ENCODE data around the gene AP3S2. TPM values are rescaled to one million over a fixed set of nuclear protein-coding genes. Genes with fewer than 3 reads are reported as not detected.

Gene AP3S2
- 35.7 to 85.4 TPM (median 42.2 TPM) in 5 replicates for total RNA-seq (2022; extraction: Qiagen RNA extraction; ENCODE audit: low read depth)

GRCh38 chr15:89893696-89894447, at the start of gene AP3S2:
Gene AP3S2 (minus strand): TSS chr15:89893994. CDS start chr15:89893949, 45 bp downstream.

GRCh38 chr15:89912674-89913396, 19.0 kb upstream of the AP3S2 start, which contains the start of gene ARPIN:
Gene ARPIN (minus strand): TSS chr15:89912952. CDS start chr15:89912835, 117 bp downstream.

Other genes starting within 250 kb of the AP3S2 start
- gene KIF7, start 238.5 kb downstream of the AP3S2 start, total RNA-seq (2022; extraction: Qiagen RNA extraction; ENCODE audit: low read depth), result 3.3 to 5.6 TPM (median 3.9 TPM) in 5 replicates
- gene PLIN1, start 214.6 kb downstream of the AP3S2 start, total RNA-seq (2022; extraction: Qiagen RNA extraction; ENCODE audit: low read depth), result 0.06 to 0.11 TPM (median 0.08 TPM) in 3 of 5 replicates, not detected in the others
- gene PEX11A, start 203.2 kb downstream of the AP3S2 start, total RNA-seq (2022; extraction: Qiagen RNA extraction; ENCODE audit: low read depth), result 5.9 to 7.7 TPM (median 6.9 TPM) in 5 replicates
- 0.06 to 0.28 TPM (median 0.21 TPM) in 4 of 5 replicates, not detected in the other for gene WDR93, start 203.2 kb downstream of the AP3S2 start, total RNA-seq (2022; extraction: Qiagen RNA extraction; ENCODE audit: low read depth)
- 2.9 to 7.5 TPM (median 6.2 TPM) in 5 replicates for gene MESP1, start 142.7 kb downstream of the AP3S2 start, total RNA-seq (2022; extraction: Qiagen RNA extraction; ENCODE audit: low read depth)
- 0.41 to 0.73 TPM (median 0.51 TPM) in 4 of 5 replicates, not detected in the other for gene MESP2, start 117.7 kb downstream of the AP3S2 start, total RNA-seq (2022; extraction: Qiagen RNA extraction; ENCODE audit: low read depth)
- 27.2 to 39.1 TPM (median 35.6 TPM) in 5 replicates for gene ANPEP, start 79.1 kb downstream of the AP3S2 start, total RNA-seq (2022; extraction: Qiagen RNA extraction; ENCODE audit: low read depth)
- 9.2 to 12.5 TPM (median 12.0 TPM) in 5 replicates for gene ARPIN, start 19.0 kb upstream of the AP3S2 start, total RNA-seq (2022; extraction: Qiagen RNA extraction; ENCODE audit: low read depth)
- gene ZNF710, start 107.3 kb upstream of the AP3S2 start, total RNA-seq (2022; extraction: Qiagen RNA extraction; ENCODE audit: low read depth), result 8.5 to 18.6 TPM (median 16.7 TPM) in 5 replicates
- gene IDH2, start 208.5 kb upstream of the AP3S2 start, total RNA-seq (2022; extraction: Qiagen RNA extraction; ENCODE audit: low read depth), result 37.7 to 47.9 TPM (median 45.1 TPM) in 5 replicates